Activated naive CD8-positive, alpha-beta T cell treated with anti-CD3 and anti-CD28 coated beads, Interleukin-2, amount 50 U/mL, for 24 hours (primary cell): ENCODE measurements around the gene PWWP3B.
"Not testable (repeated sequence)": the region's sequence is repeated elsewhere in the genome, so short reads cannot be mapped to it uniquely, and the experiment has no call there.

Source experiments
- ATAC-seq: fragments of 150-1000 bp; cut with Tn5 transposase; one replicate; pipeline ENCODE4 v1.10.0; 2021
- DNase-seq: peaks from one replicate; pipeline ENCODE4 v3.0.0; 2021
- H3K27ac Mint-ChIP-seq: one replicate; pipeline ENCODE4 v1.8.0; 2021; ENCODE audit warnings: mild to moderate bottlenecking, mixed read lengths
- H3K27me3 Mint-ChIP-seq: one replicate; pipeline ENCODE4 v1.8.0; 2021; ENCODE audit warnings: mixed read lengths
- H3K36me3 Mint-ChIP-seq: one replicate; pipeline ENCODE4 v1.8.0; 2021; ENCODE audit warnings: low read depth, mixed read lengths
- H3K4me1 Mint-ChIP-seq: one replicate; pipeline ENCODE4 v1.8.0; 2021; ENCODE audit warnings: mixed read lengths
- H3K4me3 Mint-ChIP-seq: one replicate; pipeline ENCODE4 v1.8.0; 2021; ENCODE audit warnings: mild to moderate bottlenecking, moderate library complexity, mixed read lengths
- H3K9me3 Mint-ChIP-seq: one replicate; pipeline ENCODE4 v1.8.0; 2021; ENCODE audit warnings: mixed read lengths

PWWP3B gene

GRCh38 chrX:106168107-106168506 is at the start of gene PWWP3B:
TSS of gene PWWP3B (plus strand) at chrX:106168305. CDS start at chrX:106205433, 37,128 bp downstream.
- Mint-ChIP-seq H3K36me3 (no peaks in the 10 kb centered on the region), H3K27ac (no peak within 1 kb of the TSS), H3K4me1 (no peaks in the 10 kb centered on the region), H3K4me3 (no peak within 1 kb of the TSS), H3K27me3 (no peaks in the 10 kb centered on the region), H3K9me3 (no peaks in the 10 kb centered on the region)
- DNase-seq: no peak
- no peak for ATAC-seq

GRCh38 chrX:106139048-106139447 is 29.1 kb upstream of the PWWP3B start:
- ATAC-seq (no peak), DNase-seq (no peak)
- Mint-ChIP-seq H3K9me3 (no peaks in the 10 kb centered on the region), H3K27ac (no peak overlapping the region), H3K36me3 (no peaks in the 10 kb centered on the region), H3K4me1 (no peaks in the 10 kb centered on the region), H3K4me3 (no peak overlapping the region), H3K27me3 (no peaks in the 10 kb centered on the region)

GRCh38 chrX:106144755-106145639 is 23.1 kb upstream of the PWWP3B start:
- Mint-ChIP-seq H3K27ac (no peak overlapping the region), H3K4me3 (no peak overlapping the region), H3K4me1 (no peaks in the 10 kb centered on the region), H3K27me3 (no peaks in the 10 kb centered on the region), H3K36me3 (no peaks in the 10 kb centered on the region), H3K9me3 (peaks cover 6% of the 10 kb centered on the region)
- ATAC-seq (no peak), DNase-seq (no peak)

- H3K4me3 Mint-ChIP-seq: no peak overlapping the region
- H3K27ac Mint-ChIP-seq: no peak overlapping the region
- DNase-seq (no peak), ATAC-seq (no peak)
- no peaks in the 10 kb centered on the region for H3K36me3 Mint-ChIP-seq
- no peaks in the 10 kb centered on the region for H3K27me3 Mint-ChIP-seq
- no peaks in the 10 kb centered on the region for H3K9me3 Mint-ChIP-seq
- H3K4me1 Mint-ChIP-seq: no peaks in the 10 kb centered on the region
Observed at GRCh38 chrX:106150701-106151100, 17.4 kb upstream of the PWWP3B start.

- H3K27ac Mint-ChIP-seq: no peak overlapping the region
- H3K36me3 Mint-ChIP-seq: no peaks in the 10 kb centered on the region
- no peak overlapping the region for H3K4me3 Mint-ChIP-seq
- no peaks in the 10 kb centered on the region for H3K4me1 Mint-ChIP-seq
- ATAC-seq (no peak), DNase-seq (no peak)
- H3K9me3 Mint-ChIP-seq: no peaks in the 10 kb centered on the region
- H3K27me3 Mint-ChIP-seq: no peaks in the 10 kb centered on the region
Observed at GRCh38 chrX:106159861-106160282, 8.2 kb upstream of the PWWP3B start.

GRCh38 chrX:106170318-106170717 is 2.2 kb downstream of the PWWP3B start:
- ATAC-seq: no peak
- Mint-ChIP-seq H3K9me3 (no peaks in the 10 kb centered on the region), H3K4me1 (no peaks in the 10 kb centered on the region), H3K27me3 (no peaks in the 10 kb centered on the region), H3K36me3 (no peaks in the 10 kb centered on the region), H3K4me3 (no peak overlapping the region), H3K27ac (no peak overlapping the region)
- DNase-seq: no peak

- H3K27ac Mint-ChIP-seq: no peak overlapping the region
- H3K4me3 Mint-ChIP-seq: no peak overlapping the region
- no peak for DNase-seq
- H3K9me3 Mint-ChIP-seq: no peaks in the 10 kb centered on the region
- no peak for ATAC-seq
- H3K27me3 Mint-ChIP-seq: no peaks in the 10 kb centered on the region
- H3K4me1 Mint-ChIP-seq: no peaks in the 10 kb centered on the region
- H3K36me3 Mint-ChIP-seq: no peaks in the 10 kb centered on the region
Observed at GRCh38 chrX:106171293-106171820, 3.3 kb downstream of the PWWP3B start.

- Mint-ChIP-seq H3K9me3 (no peaks in the 10 kb centered on the region), H3K4me3 (no peak overlapping the region), H3K27ac (no peak overlapping the region), H3K27me3 (no peaks in the 10 kb centered on the region), H3K4me1 (no peaks in the 10 kb centered on the region), H3K36me3 (no peaks in the 10 kb centered on the region)
- ATAC-seq (no peak), DNase-seq (no peak)
Observed at GRCh38 chrX:106177106-106177981, 9.2 kb downstream of the PWWP3B start.

GRCh38 chrX:106177982-106178321 is 9.8 kb downstream of the PWWP3B start:
- ATAC-seq: no peak
- no peak overlapping the region for H3K27ac Mint-ChIP-seq
- no peaks in the 10 kb centered on the region for H3K36me3 Mint-ChIP-seq
- H3K27me3 Mint-ChIP-seq: no peaks in the 10 kb centered on the region
- no peaks in the 10 kb centered on the region for H3K4me1 Mint-ChIP-seq
- DNase-seq: no peak
- H3K9me3 Mint-ChIP-seq: no peaks in the 10 kb centered on the region
- H3K4me3 Mint-ChIP-seq: no peak overlapping the region

- Mint-ChIP-seq H3K27me3 (no peaks in the 10 kb centered on the region), H3K36me3 (no peaks in the 10 kb centered on the region), H3K9me3 (no peaks in the 10 kb centered on the region), H3K4me1 (no peaks in the 10 kb centered on the region), H3K27ac (no peak overlapping the region), H3K4me3 (no peak overlapping the region)
- DNase-seq (no peak), ATAC-seq (no peak)
Observed at GRCh38 chrX:106178826-106179225, 10.7 kb downstream of the PWWP3B start.

GRCh38 chrX:106183685-106184084 is 15.6 kb downstream of the PWWP3B start:
- H3K4me3 Mint-ChIP-seq, H3K9me3 Mint-ChIP-seq, DNase-seq: not testable (repeated sequence)

GRCh38 chrX:106201502-106202178 is 33.5 kb downstream of the PWWP3B start:
- Mint-ChIP-seq H3K9me3 (no peaks in the 10 kb centered on the region), H3K4me1 (no peaks in the 10 kb centered on the region), H3K4me3 (no peak overlapping the region), H3K27ac (no peak overlapping the region), H3K36me3 (no peaks in the 10 kb centered on the region), H3K27me3 (no peaks in the 10 kb centered on the region)
- DNase-seq: no peak
- no peak for ATAC-seq

More at GRCh38 chrX:106183685-106184084, 15.6 kb downstream of the PWWP3B start:
- H3K4me1 Mint-ChIP-seq, ATAC-seq, H3K27me3 Mint-ChIP-seq, H3K27ac Mint-ChIP-seq, H3K36me3 Mint-ChIP-seq: not testable (repeated sequence)

GRCh38 chrX:106203315-106203714 is 35.2 kb downstream of the PWWP3B start:
- Mint-ChIP-seq H3K27ac (no peak overlapping the region), H3K9me3 (no peaks in the 10 kb centered on the region), H3K27me3 (no peaks in the 10 kb centered on the region), H3K4me3 (no peak overlapping the region), H3K4me1 (no peaks in the 10 kb centered on the region), H3K36me3 (no peaks in the 10 kb centered on the region)
- DNase-seq (no peak), ATAC-seq (no peak)

- Mint-ChIP-seq H3K9me3 (no peaks in the 10 kb centered on the region), H3K36me3 (no peaks in the 10 kb centered on the region), H3K4me1 (no peaks in the 10 kb centered on the region), H3K4me3 (no peak overlapping the region), H3K27me3 (no peaks in the 10 kb centered on the region), H3K27ac (no peak overlapping the region)
- no peak for DNase-seq
- ATAC-seq: no peak
Observed at GRCh38 chrX:106208154-106208553, 40.0 kb downstream of the PWWP3B start.
